ENCODE data around the gene GCNT2.

Gene GCNT2

GRCh38 chr6:10624836-10625235 is 103.7 kb downstream of the GCNT2 start:
- in situ Hi-C loops (cut with MboI; ENCODE audit: low pct_unique_long_range_greater_than_20kb, low sequenced_read_pairs, unreplicated experiment): no loop called here
- no peak for TF ChIP-seq CTCF (IDR thresholded peaks at IDR 0.05; ENCODE audit: extremely low read depth, insufficient read depth, missing control alignments)
- no peak for DNase-seq (ENCODE audit: low spot score)

GRCh38 chr6:10626154-10626741 is 105.1 kb downstream of the GCNT2 start:
- no peak for TF ChIP-seq CTCF (IDR thresholded peaks at IDR 0.05; ENCODE audit: extremely low read depth, insufficient read depth, missing control alignments)
- in situ Hi-C loops (cut with MboI; ENCODE audit: low pct_unique_long_range_greater_than_20kb, low sequenced_read_pairs, unreplicated experiment): no loop called here
- DNase-seq (ENCODE audit: low spot score): no peak

GRCh38 chr6:10627800-10628199 is 106.6 kb downstream of the GCNT2 start:
- in situ Hi-C loops (cut with MboI; ENCODE audit: low pct_unique_long_range_greater_than_20kb, low sequenced_read_pairs, unreplicated experiment): no loop called here
- TF ChIP-seq CTCF (IDR thresholded peaks at IDR 0.05; ENCODE audit: extremely low read depth, insufficient read depth, missing control alignments): no peak
- no peak for DNase-seq (ENCODE audit: low spot score)

- TF ChIP-seq CTCF (IDR thresholded peaks at IDR 0.05; ENCODE audit: extremely low read depth, insufficient read depth, missing control alignments): no peak
- in situ Hi-C loops (cut with MboI; ENCODE audit: low pct_unique_long_range_greater_than_20kb, low sequenced_read_pairs, unreplicated experiment): no loop called here
- no peak for DNase-seq (ENCODE audit: low spot score)
Measured at GRCh38 chr6:10630178-10630577, 109.0 kb downstream of the GCNT2 start.

- in situ Hi-C loops (cut with MboI; ENCODE audit: low pct_unique_long_range_greater_than_20kb, low sequenced_read_pairs, unreplicated experiment): no loop called here
- TF ChIP-seq CTCF (IDR thresholded peaks at IDR 0.05; ENCODE audit: extremely low read depth, insufficient read depth, missing control alignments): no peak
- peak; percentile 49 for DNase-seq (ENCODE audit: low spot score)
Measured at GRCh38 chr6:10633216-10633615, 112.1 kb downstream of the GCNT2 start.

GRCh38 chr6:10640412-10640811 is 119.3 kb downstream of the GCNT2 start:
- no peak for TF ChIP-seq CTCF (IDR thresholded peaks at IDR 0.05; ENCODE audit: extremely low read depth, insufficient read depth, missing control alignments)
- in situ Hi-C loops (cut with MboI; ENCODE audit: low pct_unique_long_range_greater_than_20kb, low sequenced_read_pairs, unreplicated experiment): no loop called here
- DNase-seq (ENCODE audit: low spot score): no peak

GRCh38 chr6:10641528-10641927 is 120.4 kb downstream of the GCNT2 start:
- in situ Hi-C loops (cut with MboI; ENCODE audit: low pct_unique_long_range_greater_than_20kb, low sequenced_read_pairs, unreplicated experiment): no loop called here
- no peak for DNase-seq (ENCODE audit: low spot score)
- no peak for TF ChIP-seq CTCF (IDR thresholded peaks at IDR 0.05; ENCODE audit: extremely low read depth, insufficient read depth, missing control alignments)
